Activated T-helper 1 cell treated with anti-CD3 and anti-CD28 coated beads, Interleukin-2, amount 50 U/mL, for 16 hours (primary cell): Measurements from ENCODE around the gene CSPG5.
A peak's percentile ranks its signal among the peaks of the same experiment; 100 is the strongest.

ENCODE experiments used
- DNase-seq, 2 donors: peaks; one replicate each; pipeline ENCODE4 v3.0.0-alpha.2; 2020; ENCODE audit warnings: low read depth in 1 of 2, low spot score in 1 of 2

Gene CSPG5

DNA sequence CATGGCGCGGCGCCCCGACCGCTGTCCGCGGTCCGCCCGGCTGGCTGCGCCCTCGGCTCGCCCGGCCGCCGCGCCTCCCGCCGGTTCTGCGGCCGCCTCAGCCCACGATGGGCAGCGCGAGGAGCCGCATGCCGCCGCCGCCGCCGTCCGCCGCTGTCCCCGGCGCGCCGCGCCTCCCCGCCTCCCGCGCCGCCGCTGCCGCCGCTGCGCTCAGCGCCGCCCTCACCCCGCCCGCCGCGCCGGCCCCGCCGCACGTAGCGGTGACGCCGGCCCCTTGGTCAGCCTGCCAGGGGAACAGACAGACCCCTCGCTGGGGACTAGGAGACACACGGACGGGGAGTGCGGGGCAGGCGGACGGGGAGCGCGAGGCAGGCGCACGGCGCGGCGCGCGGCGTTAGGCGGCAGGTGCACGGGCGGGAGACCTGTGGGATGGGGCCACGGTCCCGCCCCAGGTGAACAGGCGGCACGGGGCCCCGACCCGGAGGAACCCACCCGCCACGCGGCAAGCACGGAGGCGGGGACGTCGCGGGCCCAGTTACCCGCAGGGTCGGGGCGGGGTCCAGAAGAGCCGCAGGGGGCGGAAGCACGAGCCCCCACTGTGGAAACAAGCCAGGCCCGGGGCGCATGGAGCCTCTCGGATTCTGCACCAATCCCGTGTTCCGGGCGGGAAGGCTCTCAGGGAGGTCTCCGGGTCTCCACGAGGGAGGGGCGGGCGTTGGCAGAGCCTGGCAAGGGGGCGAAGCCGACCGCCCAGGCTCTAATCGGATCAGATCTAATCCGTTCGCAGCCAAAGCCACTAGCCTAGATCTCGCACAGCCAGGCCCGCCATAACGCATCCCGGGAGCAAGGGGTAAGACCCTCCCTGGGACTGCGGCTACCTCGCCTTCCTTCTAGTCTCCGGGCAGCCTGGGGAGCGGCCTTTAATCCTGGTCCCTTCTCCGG lies at the start of gene CSPG5:
Gene CSPG5 (minus strand): TSS at position 175 of the 942 bp plus-strand sequence. CDS start 172 bp downstream, at position 3.
- DNase-seq, result peak in 1 of 2 donors; percentile 13

- no peak for DNase-seq
Observed at GRCh38 chr3:47628426-47628825, 49.8 kb upstream of the CSPG5 start.

- no peak for DNase-seq
Observed at GRCh38 chr3:47622671-47623461, 44.2 kb upstream of the CSPG5 start.

DNA sequence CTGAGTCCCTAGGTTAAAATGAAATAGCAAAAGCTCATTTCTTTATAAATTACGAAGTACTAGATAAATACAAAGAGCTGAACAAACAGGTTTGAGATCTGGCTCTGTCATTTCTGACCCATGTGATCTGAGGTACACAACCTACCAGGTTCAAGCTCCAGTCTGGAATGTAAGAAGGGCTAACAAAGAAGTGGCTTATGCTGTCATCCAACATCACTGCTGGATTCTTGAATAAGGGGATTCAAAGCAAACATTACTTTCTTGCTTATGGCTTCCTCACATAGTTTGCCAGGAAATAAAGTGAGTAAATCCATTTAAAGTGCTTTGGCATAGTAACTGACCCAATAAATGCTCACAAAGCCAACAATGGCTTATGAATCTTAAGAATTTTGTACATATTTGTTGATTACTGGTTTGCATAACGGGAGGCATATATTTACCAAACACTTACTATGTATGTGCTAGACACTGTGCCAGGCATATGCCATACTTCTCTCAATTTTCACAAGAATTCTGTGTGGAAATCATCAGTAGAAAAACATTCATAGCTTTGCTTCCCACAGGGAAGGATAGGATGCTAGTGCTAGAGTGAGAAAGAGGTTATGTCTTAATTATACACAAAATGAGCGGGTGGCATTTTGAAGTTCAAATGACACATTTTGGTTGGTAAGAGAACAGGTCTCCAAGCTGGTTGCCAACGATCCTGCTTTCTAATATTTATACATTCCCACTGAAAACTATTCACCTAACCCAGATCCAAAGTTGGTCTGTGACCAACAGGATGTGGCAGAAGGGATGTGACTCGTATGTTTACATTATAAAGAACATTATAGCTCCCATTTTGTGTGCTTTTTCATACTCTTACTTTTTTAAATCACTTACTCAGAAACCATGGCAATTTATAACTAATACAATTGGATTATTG lies 38.7 kb upstream of the CSPG5 start:
- DNase-seq, result no peak

GRCh38 chr3:47614788-47615187 lies 36.1 kb upstream of the CSPG5 start:
- no peak for DNase-seq

GRCh38 chr3:47613722-47614121 lies 35.1 kb upstream of the CSPG5 start:
- DNase-seq, result no peak

DNA sequence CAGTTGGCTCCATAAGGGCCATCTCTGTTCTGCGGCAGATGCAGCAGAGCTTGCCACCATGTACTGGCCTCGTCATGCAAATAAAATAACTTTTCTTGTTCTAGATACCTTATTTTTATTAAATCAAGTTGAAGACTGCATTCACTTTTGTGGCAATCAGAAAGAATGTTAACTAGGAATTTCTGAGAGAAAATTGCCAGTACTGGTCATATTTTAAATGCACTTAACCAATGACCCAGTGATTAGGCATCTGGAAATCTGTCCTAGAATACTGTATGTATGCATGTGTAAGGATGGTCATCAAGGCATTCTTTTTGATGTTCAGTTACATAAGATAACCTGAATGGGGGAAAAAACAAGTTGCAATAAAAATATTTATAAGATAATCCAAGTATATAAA lies 34.2 kb upstream of the CSPG5 start:
- DNase-seq, result no peak

DNA sequence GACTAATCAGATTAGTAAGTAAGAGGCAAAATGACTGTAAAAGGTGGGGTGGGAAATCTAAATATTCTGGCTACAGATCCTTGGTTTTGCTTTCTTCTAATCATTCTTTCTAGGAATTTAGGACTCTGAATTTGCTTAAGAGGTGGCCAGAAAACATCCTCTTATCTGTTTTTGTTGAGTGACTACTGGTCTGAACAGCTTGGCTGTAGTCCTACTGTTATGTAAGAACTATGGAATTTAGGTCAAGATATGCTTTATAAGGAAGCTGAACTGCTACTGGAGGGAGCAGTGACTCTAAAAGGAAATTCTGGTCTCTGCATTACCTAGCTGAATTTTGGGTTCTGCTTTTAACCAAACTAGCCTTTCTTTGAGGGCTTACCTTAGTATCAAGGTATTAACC lies 33.5 kb upstream of the CSPG5 start:
- DNase-seq, result no peak

- DNase-seq, result no peak
Observed at GRCh38 chr3:47611576-47611975, 32.9 kb upstream of the CSPG5 start.

DNA sequence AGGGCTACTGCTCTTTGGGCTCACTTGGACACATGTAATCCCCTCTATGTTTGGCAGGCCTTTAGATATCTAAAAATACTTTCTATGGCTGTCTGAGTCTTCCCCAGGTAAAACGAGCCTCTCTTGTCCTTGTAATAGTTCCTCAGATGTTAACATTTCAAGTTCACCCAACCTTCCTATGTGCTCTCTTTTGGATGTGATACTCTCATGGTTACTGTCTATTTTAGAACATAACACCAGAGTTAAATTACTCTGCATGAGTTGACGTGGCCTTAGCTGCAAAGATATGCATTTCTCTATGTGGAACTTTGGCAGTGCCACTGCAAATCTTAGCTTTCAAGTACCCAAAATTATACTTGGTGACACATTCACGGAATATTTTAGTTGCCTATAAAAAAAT lies 31.9 kb upstream of the CSPG5 start:
- DNase-seq, result no peak

- DNase-seq, result no peak
Observed at GRCh38 chr3:47607335-47607734, 28.7 kb upstream of the CSPG5 start.

- DNase-seq, result no peak
Observed at GRCh38 chr3:47606165-47606564, 27.5 kb upstream of the CSPG5 start.

DNA sequence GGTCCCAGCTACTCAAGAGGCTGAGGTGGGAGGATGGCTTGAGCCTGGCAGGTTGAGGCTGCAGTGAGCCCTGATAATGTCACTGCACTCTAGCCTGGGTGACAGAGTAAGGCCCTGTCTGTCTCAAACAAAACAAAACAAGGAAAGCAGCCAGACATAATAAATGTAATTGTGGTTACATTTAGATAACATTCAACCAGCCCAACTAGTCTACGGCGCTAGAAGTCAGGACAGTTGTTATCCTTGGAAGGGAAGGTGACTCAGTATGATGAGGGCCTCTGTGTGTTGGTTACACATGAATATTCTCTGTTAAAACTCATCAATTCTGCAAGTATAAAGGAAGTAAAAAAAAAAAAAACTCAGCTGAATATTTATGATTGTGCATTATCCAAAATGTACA lies 27.0 kb upstream of the CSPG5 start:
- DNase-seq, result no peak

DNA sequence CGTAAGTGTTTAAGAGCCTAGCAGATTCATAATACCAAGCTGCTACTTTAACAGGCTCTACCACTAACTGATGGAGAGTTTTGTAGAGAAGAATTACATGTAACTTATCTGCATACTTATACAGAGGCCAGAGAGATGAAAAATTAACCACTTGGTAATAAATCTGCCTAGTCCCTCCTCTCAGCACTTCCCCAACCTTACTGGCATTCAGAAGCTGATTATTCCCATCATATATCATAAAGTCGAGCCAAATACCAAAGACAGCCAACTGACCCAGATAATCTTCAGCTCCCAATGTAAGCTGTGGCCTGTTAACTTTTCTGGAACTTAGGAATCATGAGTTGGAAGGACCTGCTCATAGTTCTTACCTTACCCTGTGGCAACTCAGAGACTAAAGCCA lies 25.5 kb upstream of the CSPG5 start:
- no peak for DNase-seq

DNA sequence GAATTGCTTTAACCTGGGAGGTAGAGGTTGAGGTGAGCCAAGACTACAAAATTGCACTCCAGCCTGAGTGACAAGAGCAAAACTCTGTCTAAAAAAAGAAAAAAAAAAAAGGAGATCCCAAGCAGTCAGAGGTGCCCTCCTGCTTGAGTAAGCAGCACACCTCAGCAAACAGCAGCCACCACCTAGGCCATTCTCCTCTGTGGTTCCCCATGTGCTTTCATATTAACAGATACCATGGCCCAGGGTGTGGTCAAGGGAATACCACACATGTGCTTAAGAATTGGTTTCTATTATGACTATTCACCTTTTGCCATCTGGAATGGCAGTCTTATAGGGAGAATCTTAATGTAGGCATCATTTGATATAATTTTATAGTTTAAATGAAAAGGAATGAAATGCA lies 24.7 kb upstream of the CSPG5 start:
- no peak for DNase-seq

DNA sequence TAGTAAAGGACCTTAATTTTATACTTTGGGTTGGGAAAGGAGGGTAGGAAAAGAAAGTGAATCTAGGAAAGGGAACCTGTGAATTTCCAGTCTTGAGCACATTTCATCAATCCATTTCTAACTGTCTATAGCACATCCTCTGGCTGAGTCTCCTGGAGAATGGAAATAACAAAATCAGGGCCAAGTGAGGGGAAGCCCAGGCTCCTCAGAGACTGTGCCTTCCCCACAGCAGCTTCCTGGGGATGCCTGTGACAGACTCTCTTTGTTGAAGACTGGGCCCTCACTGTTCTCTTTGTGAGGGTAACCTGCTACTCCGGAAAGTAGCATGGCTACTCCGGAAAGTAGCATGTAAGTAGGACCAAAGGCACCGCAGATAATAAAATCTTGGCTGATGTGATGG lies 22.6 kb upstream of the CSPG5 start:
- DNase-seq, result no peak

DNA sequence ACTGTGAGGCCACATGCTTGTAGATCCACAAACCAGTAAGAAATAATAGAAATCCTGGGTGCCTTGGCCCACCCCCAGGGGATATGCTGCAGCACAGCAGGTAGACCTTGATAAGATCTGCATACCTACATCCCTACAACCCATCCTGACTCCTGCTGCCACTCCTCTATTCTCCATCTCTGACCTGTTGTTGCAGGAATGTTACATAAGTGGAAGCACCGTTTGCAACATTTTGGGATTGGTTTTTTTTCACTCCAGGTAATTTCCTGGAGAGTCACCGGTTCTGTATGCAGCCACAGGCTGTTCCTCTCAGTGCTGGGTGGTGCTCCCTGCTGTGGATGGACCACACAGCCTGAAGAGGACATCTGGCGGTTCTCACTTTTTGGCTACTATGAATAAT lies 16.1 kb upstream of the CSPG5 start:
- no peak for DNase-seq

DNA sequence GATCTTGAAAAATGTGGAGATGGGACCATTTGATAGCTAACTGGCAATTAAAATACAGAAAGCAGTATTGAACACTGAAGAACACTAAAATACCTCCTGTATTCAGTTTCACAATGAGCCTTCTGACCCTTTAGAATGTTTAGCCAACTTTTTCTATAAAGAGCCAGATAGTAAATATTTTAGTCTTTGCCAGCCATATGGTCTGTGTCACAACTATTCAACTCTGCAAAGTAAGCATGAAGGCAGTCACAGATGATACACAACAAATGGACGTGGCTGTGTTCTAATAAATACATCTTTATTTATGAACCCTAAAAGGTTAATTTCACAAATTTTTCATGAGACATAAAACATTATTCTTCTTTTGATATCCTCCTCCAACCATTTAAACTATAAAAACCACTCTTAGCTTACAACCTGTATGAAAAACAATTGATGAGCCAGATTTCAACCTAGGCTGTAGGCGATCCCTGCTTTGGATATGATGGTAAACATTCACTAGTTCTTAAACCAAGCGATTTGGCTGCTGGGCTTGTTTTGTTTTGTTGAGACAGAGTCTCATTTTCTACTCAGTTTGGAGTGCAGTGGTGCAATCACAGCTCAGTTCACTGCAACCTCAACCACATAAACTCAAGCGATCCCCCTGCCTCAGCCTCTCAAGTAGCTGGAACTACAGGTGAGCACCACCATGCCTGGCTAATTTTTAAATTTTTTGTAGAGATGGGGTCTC lies 13.6 kb upstream of the CSPG5 start:
- no peak for DNase-seq

- no peak for DNase-seq
Observed at GRCh38 chr3:47590216-47590615, 11.6 kb upstream of the CSPG5 start.

DNA sequence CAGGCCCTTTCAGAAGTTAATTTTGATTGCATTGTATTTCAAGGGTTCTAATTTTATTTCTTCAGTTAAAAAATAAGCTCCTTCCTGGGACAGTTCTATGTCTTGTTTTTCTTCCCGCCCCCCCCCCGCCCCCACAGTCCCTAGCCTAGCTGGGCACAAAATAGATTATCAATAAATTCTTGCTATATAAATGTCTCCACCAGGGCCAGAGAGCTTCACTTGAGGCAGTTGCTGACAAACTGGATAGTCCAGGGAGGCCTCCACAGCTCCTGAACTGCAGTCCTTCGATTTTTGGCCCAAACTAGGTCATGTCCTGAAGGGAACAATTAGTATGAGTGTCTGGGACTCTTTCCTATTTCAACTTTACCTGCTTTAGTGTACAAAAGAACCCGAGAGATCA lies 9.9 kb upstream of the CSPG5 start:
- no peak for DNase-seq

- DNase-seq, result no peak
Observed at GRCh38 chr3:47588053-47588452, 9.4 kb upstream of the CSPG5 start.
